ENCODE results near the gene SELENON.

The SELENON gene

DNA sequence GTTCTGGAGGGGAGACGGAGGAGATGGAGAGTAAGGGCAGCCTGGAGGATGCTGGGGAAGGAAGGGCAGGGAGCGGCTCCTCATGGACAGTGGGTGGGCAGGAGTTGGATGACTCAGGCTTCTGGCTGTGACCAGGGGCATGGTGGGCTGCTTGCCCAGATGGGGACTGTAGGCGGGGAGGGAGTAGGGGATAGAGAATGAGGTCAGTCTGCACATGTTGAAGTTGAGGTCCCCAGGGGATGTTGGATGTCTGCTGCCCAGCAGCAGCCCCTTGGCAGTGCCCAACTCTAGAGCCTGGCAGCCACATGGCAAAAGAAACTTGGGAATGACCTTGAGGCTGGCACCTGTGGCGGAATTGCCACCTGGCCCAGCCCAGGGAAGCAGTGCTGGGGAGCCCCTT is 6.4 kb downstream of the SELENON start:
- Histone ChIP-seq H4K91ac (ENCODE audit: low read depth, low read length, poor library complexity) (no peak overlapping the region), H2BK12ac (ENCODE audit: low read length) (no peak overlapping the region), H2BK5ac (ENCODE audit: low read length) (no peak overlapping the region), H2AK5ac (ENCODE audit: low read depth, low read length) (no peak overlapping the region), H3K23ac (ENCODE audit: low read depth, low read length, poor library complexity) (no peak overlapping the region), H3K9me3 (replicated peaks in 1 of 2; ENCODE audit: control insufficient read depth in 2 of 2, insufficient read depth in 1 of 2, low read depth in 1 of 2, low read length in 2 of 2) (no peaks in the 10 kb centered on the region), H3K36me3 (replicated peaks in 1 of 2; ENCODE audit: control insufficient read depth in 2 of 2, insufficient read depth in 2 of 2, low read length in 2 of 2) (peaks cover 32 to 68% of the 10 kb centered on the region in 2 donors), H3K27me3 (ENCODE audit: control insufficient read depth in 3 of 3, insufficient read depth in 3 of 3, low read depth in 1 of 3, low read length in 3 of 3) (no peaks in the 10 kb centered on the region), H3K18ac (ENCODE audit: low read length) (no peak overlapping the region), H3K27ac (replicated peaks; ENCODE audit: low read length) (no peak overlapping the region), H3K14ac (ENCODE audit: low read length) (no peak overlapping the region), H2BK120ac (ENCODE audit: low read depth, low read length) (no peak overlapping the region), H3K9ac (ENCODE audit: low read depth, low read length, poor library complexity) (no peak overlapping the region), H3K4me3 (ENCODE audit: low read length in 2 of 2) (no peak overlapping the region), H2BK15ac (ENCODE audit: low read length) (no peak overlapping the region), H3K4ac (ENCODE audit: low read length) (no peak overlapping the region), H3K4me2 (ENCODE audit: insufficient read depth, low read length, poor library complexity, severe bottlenecking) (no peak overlapping the region), H3K79me1 (ENCODE audit: low read depth, low read length) (peaks cover 5% of the 10 kb centered on the region), H2AFZ (ENCODE audit: low read length) (no peak overlapping the region), H3K4me1 (ENCODE audit: control insufficient read depth in 2 of 2, insufficient read depth in 1 of 2, low read depth in 1 of 2, low read length in 2 of 2) (peaks cover 9 to 11% of the 10 kb centered on the region in 2 donors), H4K8ac (ENCODE audit: low read depth, low read length) (no peak overlapping the region)
- no CpG with 5 or more reads among the region's 4 CpGs for WGBS, 2 donors (ENCODE audit: extremely low coverage in 2 of 2, insufficient read length in 2 of 2, insufficient replicate concordance in 1 of 2)
- DNase-seq (ENCODE audit: low spot score) = no peak

DNA sequence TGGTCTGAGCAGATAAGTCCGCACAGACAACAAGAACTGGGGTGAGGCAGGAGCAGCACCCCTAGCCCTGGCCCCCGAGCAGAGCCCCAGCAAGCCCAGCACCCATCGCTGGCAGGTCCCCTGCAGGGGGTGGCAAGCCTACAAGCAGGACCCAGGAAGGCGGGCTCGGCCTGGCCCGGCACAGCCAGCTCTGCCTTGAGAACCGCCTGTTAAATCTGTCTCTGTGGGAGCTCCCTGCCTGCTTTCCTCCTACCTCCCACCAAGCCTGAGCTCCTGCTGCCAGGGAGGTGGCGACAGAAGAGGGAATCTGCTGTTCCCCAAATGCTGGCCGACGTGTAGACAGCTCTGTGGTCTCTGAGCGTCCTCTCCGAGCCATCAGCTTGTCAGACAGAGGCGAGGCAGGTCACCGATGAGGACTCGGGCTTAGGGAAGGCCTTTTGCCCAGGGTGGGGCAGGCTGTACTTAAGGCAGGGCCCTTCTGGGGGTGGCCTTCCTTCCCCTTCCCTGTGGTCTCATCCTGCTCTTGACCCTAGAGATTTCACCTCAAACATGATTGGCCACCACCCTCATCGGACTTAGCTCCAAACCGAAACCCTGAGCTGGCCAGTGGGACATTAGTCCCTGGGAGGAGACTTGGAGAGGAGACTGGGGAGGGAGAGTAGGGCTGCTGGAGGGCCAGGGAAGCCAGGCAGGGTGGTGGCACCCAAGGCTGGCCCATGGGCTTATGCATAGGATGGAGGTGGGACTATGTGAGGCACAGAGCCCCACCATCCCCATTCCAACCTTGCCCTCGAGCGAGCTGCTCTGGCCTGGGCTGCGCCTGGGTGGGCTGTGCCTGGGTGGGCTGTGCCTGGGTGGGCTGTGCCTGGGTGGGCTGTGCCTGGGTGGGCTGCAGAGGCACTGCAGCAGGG is 7.7 kb downstream of the SELENON start:
- Histone ChIP-seq H2AK5ac (ENCODE audit: low read depth, low read length) (no peak overlapping the region), H3K4me3 (ENCODE audit: low read length in 2 of 2) (no peak overlapping the region), H3K14ac (ENCODE audit: low read length) (no peak overlapping the region), H4K91ac (ENCODE audit: low read depth, low read length, poor library complexity) (no peak overlapping the region), H2BK120ac (ENCODE audit: low read depth, low read length) (no peak overlapping the region), H3K9ac (ENCODE audit: low read depth, low read length, poor library complexity) (peak overlapping the region; percentile 66), H3K4me2 (ENCODE audit: insufficient read depth, low read length, poor library complexity, severe bottlenecking) (no peak overlapping the region), H2AFZ (ENCODE audit: low read length) (no peak overlapping the region), H3K23ac (ENCODE audit: low read depth, low read length, poor library complexity) (no peak overlapping the region), H3K4me1 (ENCODE audit: control insufficient read depth in 2 of 2, insufficient read depth in 1 of 2, low read depth in 1 of 2, low read length in 2 of 2) (peaks cover 7 to 10% of the 10 kb centered on the region in 2 donors), H3K27me3 (ENCODE audit: control insufficient read depth in 3 of 3, insufficient read depth in 3 of 3, low read depth in 1 of 3, low read length in 3 of 3) (no peaks in the 10 kb centered on the region), H3K9me3 (replicated peaks in 1 of 2; ENCODE audit: control insufficient read depth in 2 of 2, insufficient read depth in 1 of 2, low read depth in 1 of 2, low read length in 2 of 2) (no peaks in the 10 kb centered on the region), H2BK15ac (ENCODE audit: low read length) (no peak overlapping the region), H2BK5ac (ENCODE audit: low read length) (no peak overlapping the region), H3K4ac (ENCODE audit: low read length) (no peak overlapping the region), H3K27ac (replicated peaks; ENCODE audit: low read length) (no peak overlapping the region), H3K18ac (ENCODE audit: low read length) (no peak overlapping the region), H2BK12ac (ENCODE audit: low read length) (no peak overlapping the region), H4K8ac (ENCODE audit: low read depth, low read length) (no peak overlapping the region), H3K79me1 (ENCODE audit: low read depth, low read length) (peaks cover 9% of the 10 kb centered on the region), H3K36me3 (replicated peaks in 1 of 2; ENCODE audit: control insufficient read depth in 2 of 2, insufficient read depth in 2 of 2, low read length in 2 of 2) (peaks cover 35 to 80% of the 10 kb centered on the region in 2 donors)
- WGBS, 2 donors (ENCODE audit: extremely low coverage in 2 of 2, insufficient read length in 2 of 2, insufficient replicate concordance in 1 of 2) = no CpG with 5 or more reads among the region's 20 CpGs
- no peak for DNase-seq (ENCODE audit: low spot score)

DNA sequence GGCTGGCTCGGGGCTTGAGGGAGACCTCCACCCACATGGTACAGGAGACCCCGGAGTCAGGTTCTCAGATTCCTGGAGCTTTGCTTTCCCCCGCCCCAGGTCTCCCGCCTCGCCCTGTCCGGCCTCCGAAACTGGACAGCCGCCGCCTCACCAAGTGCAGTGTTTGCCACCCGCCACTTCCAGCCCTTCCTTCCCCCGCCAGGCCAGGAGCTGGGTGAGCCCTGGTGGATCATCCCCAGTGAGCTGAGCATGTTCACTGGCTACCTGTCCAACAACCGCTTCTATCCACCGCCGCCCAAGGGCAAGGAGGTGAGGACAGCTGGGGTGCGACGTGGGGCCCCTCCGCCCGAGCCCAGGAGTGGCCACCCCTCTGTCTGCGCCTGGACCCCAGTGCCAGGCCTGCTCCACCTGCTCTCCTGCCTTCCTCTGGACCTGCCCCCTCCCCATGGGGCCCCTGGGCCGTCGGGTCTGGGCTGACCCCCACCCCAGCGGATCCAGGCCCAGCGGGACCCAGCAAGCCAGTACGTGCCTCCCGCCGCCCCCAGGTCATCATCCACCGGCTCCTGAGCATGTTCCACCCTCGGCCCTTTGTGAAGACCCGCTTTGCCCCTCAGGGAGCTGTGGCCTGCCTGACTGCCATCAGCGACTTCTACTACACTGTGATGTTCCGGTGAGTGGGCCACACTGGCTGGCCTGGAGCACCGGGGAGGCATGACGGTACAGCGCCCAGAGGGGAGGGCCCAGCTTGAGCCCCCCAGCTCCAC is 8.7 kb downstream of the SELENON start:
- Histone ChIP-seq H3K4ac (ENCODE audit: low read length) (no peak overlapping the region), H2BK15ac (ENCODE audit: low read length) (no peak overlapping the region), H3K18ac (ENCODE audit: low read length) (no peak overlapping the region), H2BK5ac (ENCODE audit: low read length) (no peak overlapping the region), H3K4me1 (ENCODE audit: control insufficient read depth in 2 of 2, insufficient read depth in 1 of 2, low read depth in 1 of 2, low read length in 2 of 2) (peaks cover 4 to 8% of the 10 kb centered on the region in 2 donors), H3K4me3 (ENCODE audit: low read length in 2 of 2) (no peak overlapping the region), H3K9me3 (replicated peaks in 1 of 2; ENCODE audit: control insufficient read depth in 2 of 2, insufficient read depth in 1 of 2, low read depth in 1 of 2, low read length in 2 of 2) (no peaks in the 10 kb centered on the region), H4K91ac (ENCODE audit: low read depth, low read length, poor library complexity) (no peak overlapping the region), H2BK12ac (ENCODE audit: low read length) (no peak overlapping the region), H3K27ac (replicated peaks; ENCODE audit: low read length) (no peak overlapping the region), H4K8ac (ENCODE audit: low read depth, low read length) (no peak overlapping the region), H2AFZ (ENCODE audit: low read length) (no peak overlapping the region), H2AK5ac (ENCODE audit: low read depth, low read length) (no peak overlapping the region), H3K27me3 (ENCODE audit: control insufficient read depth in 3 of 3, insufficient read depth in 3 of 3, low read depth in 1 of 3, low read length in 3 of 3) (no peaks in the 10 kb centered on the region), H3K23ac (ENCODE audit: low read depth, low read length, poor library complexity) (peak overlapping the region; percentile 82), H3K36me3 (replicated peaks in 1 of 2; ENCODE audit: control insufficient read depth in 2 of 2, insufficient read depth in 2 of 2, low read length in 2 of 2) (peaks cover 42 to 87% of the 10 kb centered on the region in 2 donors), H3K4me2 (ENCODE audit: insufficient read depth, low read length, poor library complexity, severe bottlenecking) (no peak overlapping the region), H3K9ac (ENCODE audit: low read depth, low read length, poor library complexity) (no peak overlapping the region), H3K79me1 (ENCODE audit: low read depth, low read length) (peaks cover 13% of the 10 kb centered on the region), H2BK120ac (ENCODE audit: low read depth, low read length) (no peak overlapping the region), H3K14ac (ENCODE audit: low read length) (no peak overlapping the region)
- no CpG with 5 or more reads among the region's 34 CpGs for WGBS, 2 donors (ENCODE audit: extremely low coverage in 2 of 2, insufficient read length in 2 of 2, insufficient replicate concordance in 1 of 2)
- no peak for DNase-seq (ENCODE audit: low spot score)

All from neuronal stem cell (in vitro differentiated cells).